NCI-H748 treated with DMSO at 0.1 percent for 48 hours (cell line): ENCODE data around the gene IVNS1ABP.
"Not testable (repeated sequence)": the region's sequence is repeated elsewhere in the genome, so short reads cannot be mapped to it uniquely, and the experiment has no call there.

Experiments
- DNase-seq: peaks from one replicate; lab custom pipeline; 2025; lab: John Stamatoyannopoulos, UW

IVNS1ABP gene

DNA sequence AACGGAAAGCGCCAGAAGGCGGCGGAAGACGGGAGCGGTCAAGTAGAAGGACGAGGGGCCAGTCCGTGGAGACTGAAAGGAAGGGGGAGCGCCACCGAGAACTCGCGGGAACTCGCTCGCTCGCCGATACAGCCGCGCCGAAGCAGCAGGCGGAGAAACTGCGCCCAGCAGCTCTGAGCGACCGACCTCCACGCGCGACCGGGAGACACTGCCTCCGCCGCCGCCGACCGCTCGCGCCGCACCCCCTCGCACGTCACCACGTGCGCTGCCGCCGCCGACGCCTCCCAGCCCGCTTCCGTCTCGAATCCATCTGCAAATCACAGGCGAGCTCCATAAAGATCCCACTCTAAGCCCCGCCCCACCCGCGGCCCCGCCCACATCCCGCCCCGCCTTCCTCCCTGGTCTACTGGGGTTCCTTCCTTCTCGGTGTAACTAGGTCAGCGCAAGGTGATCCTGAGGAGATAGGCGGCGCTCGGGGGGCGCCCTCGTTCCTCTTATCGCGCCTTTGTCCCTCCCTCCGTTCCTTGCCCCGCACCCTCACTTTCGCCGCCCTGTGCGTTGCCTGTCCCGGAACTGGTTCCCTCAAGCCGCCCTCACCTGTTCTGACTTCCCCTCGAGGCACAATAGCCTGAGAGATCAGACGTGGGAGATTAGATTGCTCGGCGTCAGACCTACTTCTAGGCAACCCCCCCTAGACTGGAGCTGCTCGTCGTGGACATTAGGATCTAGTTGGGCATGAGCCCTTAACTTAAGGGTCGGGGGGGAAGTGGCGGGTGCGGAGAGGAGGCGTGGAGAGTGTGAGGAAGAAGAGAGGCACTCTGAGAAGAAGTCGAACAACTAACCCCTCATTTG lies at the start of gene IVNS1ABP:
Gene IVNS1ABP (minus strand): TSS at position 210 of the 852 bp plus-strand sequence. CDS start 7,750 bp downstream, outside the sequence.
- peak; percentile 90 for DNase-seq

DNA sequence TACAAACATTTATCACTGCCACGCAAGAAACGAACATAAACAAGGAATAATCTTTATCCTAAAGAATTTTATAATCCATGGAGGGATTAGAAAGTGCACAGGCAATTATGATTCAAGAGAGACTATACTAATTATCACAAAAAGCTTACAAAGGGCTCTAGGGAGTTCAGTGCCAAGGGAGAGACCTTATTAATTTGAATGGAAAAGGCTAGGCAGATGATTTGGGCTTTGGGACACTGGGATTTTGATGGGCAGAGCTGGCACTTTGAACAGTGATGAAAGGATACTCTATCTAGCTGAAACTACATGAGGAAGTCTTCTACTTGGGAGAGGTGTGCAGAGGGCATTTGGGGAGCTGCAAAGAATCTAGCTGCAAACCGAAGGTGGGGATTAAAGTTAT lies 48.9 kb upstream of the IVNS1ABP start:
- no peak for DNase-seq

DNA sequence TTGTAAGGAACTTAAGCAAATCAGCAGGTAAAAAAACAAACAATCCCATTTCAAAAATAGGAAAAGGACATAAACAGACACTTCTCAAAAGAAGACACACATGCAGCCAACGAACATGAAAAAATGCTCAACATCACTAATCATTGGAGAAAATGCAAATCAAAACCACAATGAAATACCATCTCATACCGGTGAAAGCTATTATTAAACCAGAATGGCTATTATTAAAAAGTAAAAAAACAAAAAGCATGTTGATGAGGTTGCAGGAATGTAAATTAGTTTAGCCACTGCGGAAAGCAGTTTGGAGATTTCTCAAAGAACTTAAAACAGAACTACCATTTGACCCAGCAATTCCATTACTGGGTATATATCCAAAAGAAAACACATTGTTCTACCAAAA lies 47.5 kb upstream of the IVNS1ABP start:
- not testable (repeated sequence) for DNase-seq

DNA sequence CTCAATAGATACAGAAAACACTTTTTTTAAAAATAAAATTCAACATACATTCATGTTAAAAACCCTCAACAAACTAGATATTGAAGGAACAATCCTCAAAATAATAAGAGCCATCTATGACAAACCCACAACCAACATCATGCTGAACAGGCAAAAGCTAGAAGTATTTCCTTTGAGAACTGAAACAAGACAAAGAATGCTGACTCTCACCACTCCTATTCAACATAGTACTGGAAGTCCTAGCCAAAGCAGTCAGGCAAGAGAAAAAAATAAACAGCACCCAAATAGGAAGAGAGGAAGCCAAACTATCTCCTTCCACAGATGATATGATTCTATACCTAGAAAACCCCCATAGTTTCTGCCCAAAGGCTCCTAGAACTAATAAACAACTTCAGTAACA lies 46.2 kb upstream of the IVNS1ABP start:
- no peak for DNase-seq

DNA sequence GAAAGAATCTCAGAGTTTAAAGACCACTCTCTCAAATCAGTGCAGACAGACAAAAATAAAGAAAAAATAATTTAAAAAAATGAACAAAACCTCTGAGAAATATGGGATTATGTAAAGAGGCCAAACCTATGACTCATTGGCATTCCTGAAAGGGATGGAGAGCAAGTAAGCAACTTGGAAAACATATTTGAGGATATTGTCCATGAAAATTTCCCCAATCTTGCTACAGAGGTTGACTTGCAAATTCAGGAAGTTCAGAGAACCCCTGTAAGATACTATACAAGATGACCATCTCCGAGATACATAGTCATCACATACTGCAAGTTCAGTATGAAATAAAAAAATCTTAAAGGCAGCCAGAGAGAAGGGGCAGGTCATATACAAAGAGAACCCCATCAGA lies 43.7 kb upstream of the IVNS1ABP start:
- no peak for DNase-seq

DNA sequence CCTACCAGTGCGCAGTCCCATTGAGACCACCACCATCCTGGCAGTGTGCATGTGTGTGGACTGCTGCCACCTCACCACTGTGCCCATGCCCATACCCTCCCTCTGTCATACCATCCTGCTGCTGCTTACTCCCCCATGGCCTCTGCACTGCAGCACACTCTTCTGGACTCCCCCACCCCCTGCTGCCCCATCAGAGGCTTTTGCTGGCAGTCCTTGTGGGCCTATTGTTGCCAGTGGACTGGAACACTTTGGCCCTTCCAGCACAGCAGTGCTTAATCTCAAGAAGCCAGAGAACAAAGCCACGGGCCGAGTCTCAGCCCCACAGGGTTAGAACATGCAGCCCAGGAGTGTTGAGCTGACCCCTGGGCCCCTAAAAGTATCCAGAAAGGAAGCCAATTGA lies 41.9 kb upstream of the IVNS1ABP start:
- no peak for DNase-seq

DNA sequence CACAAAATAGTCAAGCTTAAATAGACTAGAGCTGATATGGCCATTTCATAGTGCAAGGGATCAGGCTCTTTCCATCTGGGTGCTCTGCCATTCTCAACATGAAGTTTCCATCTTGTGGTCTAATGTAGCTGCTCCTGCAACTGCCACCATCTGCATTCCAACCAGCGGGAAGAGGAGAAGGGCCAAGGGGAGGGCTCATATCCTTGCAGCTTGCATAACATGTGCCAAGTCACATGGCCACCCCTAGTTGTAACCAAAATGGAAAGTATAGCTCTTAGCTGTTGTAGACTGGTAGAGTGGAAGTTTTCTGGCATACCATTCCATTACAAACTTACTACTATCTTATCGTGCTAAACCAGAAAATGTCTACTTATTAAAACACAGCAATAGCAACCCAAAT lies 38.9 kb upstream of the IVNS1ABP start:
- no peak for DNase-seq

DNA sequence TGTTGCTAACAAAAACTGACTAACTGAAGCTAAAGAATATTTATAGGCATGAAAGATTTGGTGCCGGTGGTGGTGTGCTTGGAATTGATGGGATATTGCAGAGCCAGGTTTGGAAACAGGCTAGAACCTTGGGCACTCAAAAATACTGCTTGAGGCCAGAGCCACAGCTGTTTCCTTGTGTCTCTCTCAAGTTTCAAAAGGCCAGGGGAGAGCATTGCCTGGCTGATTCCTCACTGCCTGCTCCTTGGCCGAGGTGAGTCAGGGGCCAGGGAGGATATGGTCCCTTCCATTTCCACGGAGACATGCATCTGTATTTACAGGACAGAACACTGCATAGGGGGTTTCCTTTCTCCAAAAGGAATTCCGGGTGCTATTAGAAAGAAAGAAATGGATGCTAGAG lies 36.1 kb upstream of the IVNS1ABP start:
- DNase-seq: no peak

DNA sequence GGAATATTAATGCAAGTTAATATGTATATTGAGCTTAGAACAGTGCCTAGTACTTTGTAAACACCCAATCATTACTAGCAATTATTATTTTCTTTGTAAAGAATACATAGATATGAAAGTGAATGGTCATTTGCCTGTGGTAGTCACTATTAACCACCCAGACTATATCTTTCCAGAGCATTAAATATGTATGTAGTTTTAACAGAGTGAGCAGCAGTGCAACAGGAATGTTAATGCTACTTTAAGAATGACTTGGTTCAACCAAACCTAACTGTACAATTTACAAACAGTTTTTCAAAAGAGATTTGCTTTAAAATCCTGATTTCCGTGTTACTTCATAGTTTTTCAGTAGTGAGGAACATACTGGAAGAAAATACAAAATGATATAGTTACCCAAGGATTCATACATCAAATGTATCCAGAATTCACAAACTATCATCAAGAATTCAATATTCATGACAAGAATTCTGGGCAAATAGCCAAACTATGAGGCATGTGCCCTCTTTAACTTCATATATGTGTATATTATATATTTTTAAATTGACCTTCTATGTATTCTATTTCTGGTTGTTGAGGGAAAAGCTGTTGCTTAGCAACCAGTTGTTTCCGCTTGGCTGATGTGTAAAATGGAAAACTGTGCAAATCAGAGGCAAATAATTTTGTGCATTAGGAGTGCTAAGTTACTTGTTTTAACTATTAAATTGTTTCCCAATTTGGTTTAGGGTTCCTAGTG lies 34.9 kb upstream of the IVNS1ABP start:
- DNase-seq: no peak

DNA sequence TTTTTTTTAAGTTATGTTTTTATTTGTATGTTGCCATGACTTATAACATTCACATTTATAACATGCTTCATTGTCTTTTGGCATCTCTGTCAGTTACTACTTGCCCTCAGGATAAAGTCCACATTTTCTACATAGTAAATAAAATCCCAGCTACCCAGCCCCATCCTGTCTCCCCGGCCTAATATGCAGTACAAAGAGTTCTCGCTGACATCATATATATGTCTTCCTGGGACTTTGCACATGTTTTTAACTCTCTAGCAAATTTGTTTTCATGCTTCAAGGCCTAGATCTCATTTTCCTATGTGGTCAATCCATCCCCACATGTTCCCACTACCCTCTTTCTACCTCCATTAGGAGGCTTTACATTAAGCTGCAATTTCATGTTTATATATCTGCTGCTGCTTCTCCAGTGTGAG lies 33.0 kb upstream of the IVNS1ABP start:
- DNase-seq: no peak

DNA sequence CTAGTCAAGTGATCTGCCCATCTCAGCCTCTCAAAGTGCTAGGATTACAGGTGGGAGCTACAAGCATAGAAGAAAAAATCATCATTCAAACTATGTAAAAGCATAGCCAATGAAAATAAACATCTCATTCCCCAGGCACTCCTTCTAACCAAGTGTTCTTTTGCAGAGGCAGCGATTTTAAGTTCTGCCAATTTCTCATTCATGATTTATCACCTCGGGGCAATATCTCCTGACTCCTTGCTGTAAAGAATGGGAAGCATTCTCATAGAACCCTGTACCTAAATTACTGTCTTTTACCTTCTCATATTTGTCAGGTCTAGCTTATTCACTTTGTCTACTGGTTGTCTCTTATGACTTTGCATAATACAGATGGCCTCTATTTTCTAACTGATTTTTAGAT lies 32.5 kb upstream of the IVNS1ABP start:
- no peak for DNase-seq

DNA sequence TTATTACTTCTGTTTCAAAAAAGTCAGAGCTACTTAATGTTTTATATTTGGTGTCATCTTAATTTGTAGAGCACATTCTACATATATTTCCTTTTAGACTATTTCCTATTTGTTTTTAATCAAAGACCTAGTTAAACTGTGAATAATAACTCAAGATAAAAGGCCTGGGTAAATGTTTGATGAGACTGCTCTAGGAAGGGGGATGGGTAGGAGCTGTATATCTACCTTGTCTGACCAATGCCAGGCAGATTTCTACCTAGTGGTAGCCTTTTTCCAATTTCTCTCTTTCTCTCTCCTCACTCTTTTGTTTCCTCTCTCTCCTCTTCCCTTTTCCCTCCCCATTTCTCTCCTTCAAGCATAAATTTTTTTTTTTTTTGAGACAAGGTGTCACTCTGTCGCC lies 31.9 kb upstream of the IVNS1ABP start:
- DNase-seq: no peak

DNA sequence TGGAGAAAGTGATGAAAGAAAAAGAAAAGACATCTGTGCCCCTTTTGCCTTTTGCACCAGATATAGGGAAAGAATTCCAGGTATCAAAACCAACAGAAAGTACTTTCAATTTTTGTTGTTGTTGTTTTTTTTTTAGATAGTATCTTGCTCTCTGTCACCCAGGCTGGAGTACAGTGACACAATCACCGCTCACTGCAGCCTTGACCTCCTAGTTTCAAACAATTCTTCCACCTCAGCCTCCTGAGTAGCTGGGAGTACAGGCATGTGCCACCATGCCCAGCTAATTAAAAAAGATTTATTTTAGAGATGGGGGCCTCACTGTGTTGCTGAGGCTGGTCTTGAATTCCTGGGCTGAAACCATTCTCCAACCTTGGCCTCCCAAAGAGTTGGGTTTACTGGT lies 31.3 kb upstream of the IVNS1ABP start:
- no peak for DNase-seq

DNA sequence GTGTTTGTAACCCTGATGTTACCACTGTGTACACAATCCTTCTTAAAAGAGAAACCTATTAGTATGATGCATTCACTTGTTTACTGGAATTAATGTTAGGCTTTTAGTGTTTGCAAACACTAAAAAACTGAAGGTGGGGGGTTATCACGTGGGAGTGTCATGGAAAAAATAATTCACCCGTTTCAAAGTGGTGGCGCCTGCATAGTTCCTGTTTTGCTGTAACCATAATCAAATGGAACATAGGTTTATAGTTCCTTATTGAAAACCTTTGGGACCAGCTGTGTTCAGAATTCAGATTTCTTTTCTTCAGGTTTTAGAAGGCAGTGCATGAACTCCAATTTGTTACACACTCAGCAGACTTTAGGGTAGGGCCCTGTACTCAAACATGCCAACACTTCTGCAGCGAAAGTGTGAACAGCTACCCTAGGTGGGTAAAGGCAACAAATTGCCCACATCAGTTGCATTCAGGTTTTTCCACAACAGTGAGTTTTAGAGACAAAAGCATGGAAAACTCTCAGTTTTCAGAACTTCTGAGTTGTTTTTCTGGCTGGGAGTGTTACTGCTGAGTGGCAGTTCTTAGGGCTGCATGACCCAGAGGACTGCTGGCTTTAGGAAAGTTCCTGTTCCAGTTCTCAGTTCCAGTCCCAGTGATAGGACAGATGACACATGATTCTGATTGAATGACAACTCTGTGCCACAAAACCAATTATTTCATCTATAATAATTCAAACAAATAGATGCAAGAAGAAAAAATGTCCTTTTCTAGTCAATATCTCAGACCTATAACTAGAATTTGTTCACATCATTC lies 29.1 kb upstream of the IVNS1ABP start:
- no peak for DNase-seq

DNA sequence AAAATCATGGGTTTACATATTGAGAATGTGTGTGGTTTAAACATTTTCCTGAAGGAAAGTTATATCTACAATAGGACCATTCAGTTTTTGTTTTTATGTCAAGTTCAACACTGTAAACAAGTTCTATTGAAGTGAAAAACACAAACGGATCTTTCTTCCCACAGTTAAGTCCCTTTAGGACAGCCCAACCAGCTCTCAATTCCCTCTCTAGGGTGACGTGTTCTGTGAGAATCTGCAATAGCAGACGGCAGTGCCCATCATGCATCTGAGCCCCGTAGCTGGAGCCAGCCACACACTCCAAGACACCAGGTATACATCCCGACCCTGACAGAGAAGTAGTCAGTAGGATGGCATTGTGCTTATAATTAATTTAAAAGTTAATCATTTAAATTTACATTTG lies 26.3 kb upstream of the IVNS1ABP start:
- DNase-seq: no peak

DNA sequence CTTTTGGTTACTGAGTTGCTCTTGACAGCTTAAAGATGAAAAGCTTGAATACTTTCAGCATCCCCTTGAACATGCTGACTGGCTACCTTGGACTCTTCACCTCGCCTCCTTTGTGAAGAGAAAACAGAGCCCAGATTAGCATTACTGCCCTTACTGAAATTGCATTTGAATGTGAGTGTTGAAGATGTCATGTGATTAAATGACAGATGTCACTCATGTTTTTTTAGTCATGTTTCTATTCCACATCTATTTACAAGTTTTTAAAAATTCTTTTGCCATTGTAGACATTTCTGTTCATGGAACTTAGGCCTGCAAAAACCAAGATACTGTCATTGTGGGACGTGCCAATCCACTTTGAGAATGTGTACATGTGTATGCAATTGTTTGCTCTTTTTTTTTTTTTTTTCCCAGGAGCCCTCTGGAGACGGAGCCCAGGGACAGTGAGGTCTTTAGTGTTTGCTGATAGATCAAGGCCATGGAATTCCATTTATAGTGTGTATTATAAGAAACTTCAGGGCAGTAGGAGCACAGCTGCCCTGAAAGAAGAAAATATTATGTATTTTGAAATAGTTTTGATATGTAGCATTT lies 25.7 kb upstream of the IVNS1ABP start:
- DNase-seq: no peak

DNA sequence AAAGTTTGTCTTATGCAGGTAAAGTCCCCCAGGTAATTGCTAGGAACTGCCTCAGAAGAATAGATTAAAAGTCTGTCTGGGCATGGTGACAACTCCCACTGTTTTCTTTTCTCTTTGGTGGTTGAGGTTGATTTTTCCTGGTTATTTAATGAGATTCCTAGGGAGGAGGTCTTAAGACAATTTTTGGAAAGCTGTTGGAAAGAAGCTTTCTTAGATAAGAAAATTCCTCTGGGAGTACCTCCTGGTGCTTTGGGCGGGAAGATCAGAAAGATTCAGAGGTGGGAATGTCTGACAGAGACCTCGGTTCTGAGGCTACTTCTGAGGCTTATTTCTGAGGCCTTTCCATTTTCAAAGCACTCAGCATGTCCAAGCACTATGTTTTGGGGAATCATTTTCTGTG lies 25.0 kb upstream of the IVNS1ABP start:
- DNase-seq: no peak

DNA sequence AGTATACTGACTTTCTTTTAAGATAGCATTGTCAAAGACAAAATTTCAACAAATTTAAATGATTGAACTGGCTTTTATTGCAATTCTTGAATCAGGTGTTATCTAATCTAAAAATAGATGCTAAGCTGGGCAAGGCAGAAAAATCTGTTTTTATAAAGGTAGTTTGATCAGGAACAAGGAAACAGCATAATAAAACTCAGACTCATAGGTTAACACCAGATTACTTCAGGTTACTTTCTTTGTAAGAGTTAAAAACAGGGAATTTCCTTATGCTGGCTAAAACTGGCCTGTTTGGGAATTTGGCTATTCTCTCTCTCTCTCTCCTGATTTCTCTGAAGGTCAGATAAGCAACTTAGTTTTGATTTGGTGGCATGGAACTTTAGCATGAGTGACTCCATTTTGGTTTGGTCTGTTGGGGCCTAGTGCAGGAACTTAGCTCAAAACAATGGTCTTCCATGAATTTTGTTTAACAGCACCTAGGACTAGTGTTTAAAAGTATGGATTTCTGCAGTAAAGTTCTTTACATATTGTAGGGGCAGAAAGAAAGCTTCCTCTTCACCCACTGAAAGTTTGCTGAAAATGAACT lies 24.2 kb upstream of the IVNS1ABP start:
- DNase-seq: no peak

DNA sequence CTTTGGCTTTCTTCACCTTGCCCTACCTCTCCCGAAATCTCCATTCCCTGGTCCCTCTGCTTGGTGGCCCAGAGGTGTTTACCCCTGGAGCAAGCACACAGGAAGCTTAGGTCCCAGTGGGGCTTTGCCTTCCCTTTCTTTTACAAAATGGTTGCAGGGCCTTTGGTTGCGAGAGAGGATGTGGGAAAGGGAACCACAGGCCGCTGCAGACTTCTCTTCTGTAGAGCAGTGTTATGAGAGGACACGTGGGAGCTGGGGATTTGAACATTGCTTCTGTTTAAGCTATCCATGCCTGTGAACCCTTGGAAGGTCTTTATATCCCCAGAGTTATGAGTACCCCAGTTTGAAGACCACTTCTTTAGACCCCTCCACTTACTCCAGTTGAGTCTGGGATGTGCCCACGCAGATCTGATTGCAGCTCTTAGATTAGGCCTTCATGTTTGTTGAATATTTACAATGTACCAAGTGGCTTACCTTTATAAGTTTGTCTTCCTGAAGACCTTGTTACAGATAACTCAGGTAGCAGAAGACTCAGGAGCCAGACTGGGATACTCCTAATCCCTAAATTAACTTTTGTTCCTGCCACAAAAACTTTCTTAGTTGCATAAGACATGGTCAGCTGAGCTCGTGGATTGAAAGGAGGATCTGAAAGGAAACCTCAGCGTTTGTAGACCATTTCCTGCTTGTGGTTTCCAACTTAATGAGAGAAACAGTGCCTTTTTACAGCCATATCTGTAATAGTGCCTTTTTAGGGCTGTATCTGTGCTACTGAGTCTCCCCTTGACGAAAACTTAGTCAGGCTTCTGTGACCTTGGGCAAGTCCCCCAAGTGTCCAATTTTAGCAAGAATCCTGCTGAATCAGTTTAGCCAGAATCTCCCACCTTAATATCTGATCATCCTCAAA lies 21.9 kb upstream of the IVNS1ABP start:
- DNase-seq: no peak

DNA sequence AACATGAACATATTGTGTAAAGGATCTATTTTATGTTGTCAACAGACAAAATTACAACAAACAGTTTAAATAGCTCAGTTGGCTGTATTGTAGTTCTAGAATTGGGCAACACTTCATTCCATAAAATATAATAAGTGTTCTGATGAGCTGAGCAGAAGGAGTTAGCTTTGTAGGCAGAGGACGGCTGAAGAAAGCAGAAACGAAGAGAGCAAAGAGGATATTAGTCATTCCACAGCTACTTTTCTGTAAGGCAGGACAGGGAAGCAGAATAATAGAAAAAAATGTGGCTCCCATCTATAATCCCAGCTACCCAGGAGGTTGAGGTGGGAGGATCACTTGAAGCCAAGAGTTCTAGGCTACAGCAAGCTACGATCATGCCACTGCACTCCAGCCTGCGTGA lies 20.2 kb upstream of the IVNS1ABP start:
- no peak for DNase-seq

DNA sequence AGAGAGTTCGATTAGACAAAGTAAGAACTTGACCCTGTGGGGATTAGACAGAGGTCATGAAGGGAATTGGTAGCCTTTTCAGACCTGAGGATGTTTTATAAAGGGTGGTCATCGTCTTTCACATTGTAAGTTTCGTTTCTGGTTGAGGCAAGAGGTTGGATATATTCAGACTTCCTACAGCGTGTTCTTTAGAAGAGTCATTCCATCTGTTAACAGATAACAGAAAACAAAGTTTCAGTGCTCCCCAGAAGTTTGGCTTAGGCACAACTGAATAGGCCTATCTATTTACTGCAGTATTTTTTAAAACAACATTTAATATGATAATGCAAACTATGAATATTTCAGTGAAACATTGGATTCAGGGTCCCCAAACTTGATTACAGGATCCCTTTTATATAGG lies 17.1 kb upstream of the IVNS1ABP start:
- DNase-seq: no peak
